AG09309 (cell line): ENCODE results near the gene GFOD2.

Experiments
- DNase-seq: peaks from one replicate; pipeline ENCODE4 v3.0.0-alpha.2; 2010; ENCODE audit warnings: low read depth
- H3K4me3 ChIP-seq: 2 replicates; pipeline ENCODE4 v1.5.1; 2011; ENCODE audit warnings: mild to moderate bottlenecking, low read depth, low read length, moderate library complexity; ENCODE audit not compliant: control insufficient read depth
- CTCF ChIP-seq: IDR thresholded peaks from 2 replicates; pipeline ENCODE4 v1.5.1; 2011; ENCODE audit warnings: mild to moderate bottlenecking, low read depth, low read length, inconsistent platforms; ENCODE audit not compliant: insufficient read depth, control insufficient read depth; ENCODE audit errors: missing control alignments

Gene GFOD2

DNA sequence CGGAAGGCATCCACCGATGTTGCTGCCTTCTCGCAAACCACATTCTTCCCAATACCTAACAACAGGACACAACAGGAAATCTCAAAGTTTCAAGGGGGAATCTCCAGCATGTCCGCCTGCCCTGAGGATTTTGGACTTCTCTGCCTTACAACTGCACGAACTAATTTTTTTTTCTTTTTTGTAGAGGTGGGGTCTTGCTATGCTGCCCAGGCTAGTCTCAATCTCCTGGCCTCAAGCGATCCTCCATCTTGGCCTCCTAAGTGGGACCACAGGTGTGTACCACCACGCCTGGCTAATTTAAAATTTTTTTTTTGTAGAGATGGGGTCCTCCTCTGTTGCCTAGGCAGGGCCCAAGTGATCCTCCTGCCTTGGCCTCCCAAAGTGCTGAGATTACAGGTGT lies 43.1 kb downstream of the GFOD2 start:
- no peak for TF ChIP-seq CTCF
- DNase-seq, result no peak
- H3K4me3 ChIP-seq, result no peak overlapping the region

GRCh38 chr16:67675579-67675935 lies 43.6 kb downstream of the GFOD2 start:
- TF ChIP-seq CTCF, result no peak

DNA sequence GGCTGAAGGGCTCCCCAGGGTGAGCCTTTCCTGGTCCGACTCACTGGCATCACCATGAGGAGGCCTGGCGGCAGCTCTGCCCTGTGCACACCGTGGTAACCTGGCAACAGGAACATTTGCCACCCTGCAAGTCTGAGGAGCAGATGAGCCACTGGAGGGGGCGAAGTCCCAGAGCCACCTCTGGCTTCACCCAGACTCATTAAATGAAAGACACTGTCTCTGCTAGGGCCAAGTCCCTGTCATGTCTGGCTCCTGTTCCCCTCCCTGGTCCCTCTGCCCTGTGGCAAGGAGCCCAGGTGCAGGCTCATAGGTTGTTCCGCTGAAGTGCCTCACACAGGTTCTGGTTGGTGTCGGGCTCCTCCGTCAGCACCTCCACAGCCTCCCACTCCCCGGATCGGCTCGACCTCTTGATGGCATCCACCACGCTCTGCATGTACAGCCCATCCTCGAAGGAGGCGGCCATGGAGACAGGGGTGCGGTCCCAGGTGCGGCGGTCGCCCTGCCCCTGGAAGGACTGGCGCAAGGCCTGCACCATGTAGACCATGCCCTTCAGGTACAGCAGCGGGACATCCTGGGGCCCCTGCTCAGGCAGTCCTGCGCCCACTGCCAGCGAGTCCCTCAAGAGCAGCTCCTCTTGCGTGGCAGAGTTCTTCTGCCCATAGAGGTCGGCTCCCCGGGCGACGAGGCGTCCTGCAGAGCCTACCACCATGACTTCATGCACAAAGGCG lies 44.1 kb downstream of the GFOD2 start:
- DNase-seq, result no peak
- no peak overlapping the region for H3K4me3 ChIP-seq
- no peak for TF ChIP-seq CTCF

More at GRCh38 chr16:67675579-67675935, 43.6 kb downstream of the GFOD2 start:
- H3K4me3 ChIP-seq, result no peak overlapping the region
- no peak for DNase-seq

- TF ChIP-seq CTCF, result no peak
- H3K4me3 ChIP-seq, result no peak overlapping the region
- no peak for DNase-seq
Measured at GRCh38 chr16:67673712-67674580, 45.2 kb downstream of the GFOD2 start.

- no peak overlapping the region for H3K4me3 ChIP-seq
- peak; percentile 90 for TF ChIP-seq CTCF
- no peak for DNase-seq
Measured at GRCh38 chr16:67672739-67673662, 46.1 kb downstream of the GFOD2 start.

GRCh38 chr16:67672306-67672705 lies 46.8 kb downstream of the GFOD2 start:
- H3K4me3 ChIP-seq, result no peak overlapping the region
- DNase-seq, result no peak
- TF ChIP-seq CTCF, result no peak
